Keratinocyte (primary cell): ENCODE measurements around the gene SPRING1. TPM values are rescaled to one million over a fixed set of nuclear protein-coding genes. Genes with fewer than 3 reads are reported as not detected.

ENCODE experiments used
- DNase-seq: peaks from one replicate; pipeline ENCODE4 v3.0.0-alpha.2; 2011; ENCODE audit warnings: low read depth, missing footprints, low spot score
- FAIRE-seq: peaks from 2 replicates; lab custom pipeline; 2011; peaks lifted over from hg19 to GRCh38; lab: Jason Lieb, UNC
- H2AFZ ChIP-seq: 2 replicates; pipeline ENCODE4 v1.6.0; 2012; ENCODE audit warnings: low read length, control low read depth, inconsistent platforms; ENCODE audit not compliant: control insufficient read depth
- H3K27ac ChIP-seq: 2 replicates; pipeline ENCODE4 v1.5.1; 2011; ENCODE audit warnings: low read length; ENCODE audit not compliant: control insufficient read depth, insufficient read depth
- H3K27me3 ChIP-seq: 3 replicates; pipeline ENCODE4 v1.6.0; 2011; ENCODE audit warnings: low read length; ENCODE audit not compliant: control insufficient read depth, insufficient read depth; ENCODE audit errors: extremely low read depth
- H3K36me3 ChIP-seq, 2 experiments: 2 replicates in 1 of 2; 3 replicates in 1 of 2; pipeline ENCODE4 v1.5.1; 2011; ENCODE audit warnings: low read length in 2 of 2, mild to moderate bottlenecking in 1 of 2; ENCODE audit not compliant: control insufficient read depth in 2 of 2, insufficient read depth in 2 of 2; ENCODE audit errors: extremely low read depth in 1 of 2
- H3K4me1 ChIP-seq: 3 replicates; pipeline ENCODE4 v1.5.1; 2011; ENCODE audit warnings: low read length; ENCODE audit not compliant: control insufficient read depth, insufficient read depth; ENCODE audit errors: extremely low read depth
- H3K4me2 ChIP-seq: 3 replicates; pipeline ENCODE4 v1.6.0; 2011; ENCODE audit warnings: low read depth, low read length; ENCODE audit not compliant: control insufficient read depth, insufficient read depth; ENCODE audit errors: extremely low read depth
- H3K4me3 ChIP-seq, 3 experiments: fragments of 200-600 bp in 1 of 3; sonication (generic) in 1 of 3; 2 replicates in 2 of 3; 3 replicates in 1 of 3; pipeline ENCODE4 v1.5.1; 2011 to 2016; ENCODE audit warnings: low read length in 3 of 3, mild to moderate bottlenecking in 3 of 3, control low read depth in 2 of 3, inconsistent platforms in 1 of 3, low read depth in 1 of 3, mixed read lengths in 1 of 3, mixed run types in 1 of 3, moderate library complexity in 1 of 3; ENCODE audit not compliant: control insufficient read depth in 2 of 3, insufficient read depth in 2 of 3; ENCODE audit errors: extremely low read depth in 1 of 3
- H3K79me2 ChIP-seq: 2 replicates; pipeline ENCODE4 v1.6.0; 2012; ENCODE audit warnings: low read length; ENCODE audit not compliant: control insufficient read depth, insufficient read depth
- H3K9ac ChIP-seq: 3 replicates; pipeline ENCODE4 v1.6.0; 2011; ENCODE audit warnings: low read length; ENCODE audit not compliant: control insufficient read depth, insufficient read depth; ENCODE audit errors: extremely low read depth
- H3K9me1 ChIP-seq: 3 replicates; pipeline ENCODE4 v1.6.0; 2011; ENCODE audit warnings: low read length; ENCODE audit not compliant: control insufficient read depth, insufficient read depth; ENCODE audit errors: extremely low read depth
- H3K9me3 ChIP-seq: 2 replicates; pipeline ENCODE4 v1.5.1; 2012; ENCODE audit warnings: low read depth, low read length; ENCODE audit not compliant: control insufficient read depth
- H4K20me1 ChIP-seq: 3 replicates; pipeline ENCODE4 v1.6.0; 2011; ENCODE audit warnings: low read length; ENCODE audit not compliant: control insufficient read depth, insufficient read depth; ENCODE audit errors: extremely low read depth
- CTCF ChIP-seq, 3 experiments: IDR thresholded peaks in 1 of 3; conservative IDR thresholded peaks in 1 of 3; optimal IDR thresholded peaks in 1 of 3; 2 replicates in 2 of 3; 3 replicates in 1 of 3; pipeline versions ENCODE3 to v1.5.1; 2011; ENCODE audit warnings: low read length in 3 of 3, mild to moderate bottlenecking in 3 of 3, moderate library complexity in 2 of 3, control low read depth in 1 of 3, inconsistent platforms in 1 of 3; ENCODE audit not compliant: insufficient read depth in 2 of 3; ENCODE audit errors: extremely low read depth in 1 of 3
- EZH2 ChIP-seq: IDR thresholded peaks from one replicate; pipeline ENCODE4 v1.6.1; 2012; ENCODE audit warnings: inconsistent platforms, mild to moderate bottlenecking, low read length, moderate library complexity
- dilution Hi-C: fragments of 300-500 bp; cut with MboI; formaldehyde crosslinking; loops from one replicate; pipeline ENCODE4 v1.7.0; 2020; ENCODE audit warnings: low sequenced_read_pairs; ENCODE audit not compliant: extremely low pct_ligation_motif_present
- polyA plus RNA-seq, 5 experiments: library from polyadenylated mRNA; depleted of rRNA in 3 of 5; stranded (reverse) in 3 of 5; stranded (forward) in 1 of 5; unstranded in 1 of 5; fragments of >200 nt; gene quantifications; 1 replicate in 1 of 5; 2 replicates in 3 of 5; 3 replicates in 1 of 5; pipeline versions ENCODE4 v1.2.1 to v1.2.3, GENCODE V29; 2011 to 2012; ENCODE audit warnings: missing spikeins in 2 of 5, low read depth in 1 of 5, low replicate concordance in 1 of 5

SPRING1 gene
- polyA plus RNA-seq, 1 donor (not counting 4 experiments of a cell fraction or from before 2014, with no cell fraction given), result 17.1 TPM

GRCh38 chr12:116694653-116695463 is 43.0 kb downstream of the SPRING1 start:
- no peak overlapping the region for H3K4me3 ChIP-seq
- H3K9me1 ChIP-seq, result no peaks in the 10 kb centered on the region
- no peak overlapping the region for H2AFZ ChIP-seq
- H3K9ac ChIP-seq, result no peak overlapping the region
- H3K36me3 ChIP-seq, result no peaks in the 10 kb centered on the region
- peaks cover 6% of the 10 kb centered on the region for H3K4me1 ChIP-seq
- TF ChIP-seq CTCF (optimal IDR thresholded peaks at IDR 0.05 in 1 of 3, IDR thresholded peaks at IDR 0.05 in 1 of 3, conservative IDR thresholded peaks at IDR 0.05 in 1 of 3; ENCODE audit: extremely low read depth in 1 of 3, insufficient read depth in 2 of 3, low read length in 3 of 3) (no peak), EZH2 (no peak)
- H3K9me3 ChIP-seq, result no peaks in the 10 kb centered on the region
- FAIRE-seq (no peak), DNase-seq (no peak)
- H4K20me1 ChIP-seq, result no peaks in the 10 kb centered on the region
- peaks cover 36% of the 10 kb centered on the region for H3K27me3 ChIP-seq
- H3K79me2 ChIP-seq, result no peaks in the 10 kb centered on the region
- dilution Hi-C loops, result no loop called here
- H3K4me2 ChIP-seq, result no peak overlapping the region
- H3K27ac ChIP-seq, result no peak overlapping the region

DNA sequence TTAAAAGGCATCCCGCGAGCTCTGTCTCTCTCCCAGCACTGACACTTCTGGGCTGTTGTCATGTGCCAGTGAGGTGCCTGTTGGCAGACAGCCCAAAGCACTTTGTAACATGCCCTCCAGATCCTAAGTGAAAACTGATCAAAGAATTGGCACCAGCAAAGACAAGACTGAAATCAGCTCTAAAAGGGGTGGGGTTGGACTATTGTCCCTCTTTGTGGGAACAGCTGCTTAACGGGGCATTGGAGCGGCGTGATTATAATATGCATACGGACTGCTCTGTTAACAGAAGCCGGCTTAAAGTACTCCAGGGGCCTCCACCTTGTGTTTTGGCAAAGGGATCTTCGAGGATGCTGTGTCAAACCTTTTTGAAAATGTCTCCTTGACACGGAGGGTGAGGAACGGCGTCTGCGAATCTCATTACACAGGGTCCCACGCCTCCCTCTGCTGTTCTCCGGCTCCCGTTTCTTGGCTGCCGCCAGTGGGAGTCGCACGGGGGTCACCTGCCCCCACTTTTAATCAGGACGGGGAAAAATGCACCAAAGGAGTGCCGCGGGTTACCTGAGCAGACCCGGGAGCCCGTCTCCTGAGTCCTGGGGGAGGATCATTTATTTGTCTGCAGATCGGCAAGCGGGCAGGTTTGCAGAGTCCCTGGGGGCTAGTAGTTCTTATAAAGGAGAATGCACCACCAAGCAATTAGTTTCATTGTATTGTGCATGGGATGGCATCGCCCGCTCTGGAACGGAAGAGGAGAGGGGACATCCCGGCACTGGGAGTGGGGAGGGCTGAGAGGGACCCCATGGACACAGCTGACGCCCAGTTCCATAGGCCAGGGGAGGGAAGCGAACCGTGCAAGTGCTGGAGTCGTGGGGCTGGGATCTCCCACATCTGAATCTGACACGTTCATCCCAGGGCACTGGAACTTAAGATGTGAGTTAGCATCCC is 44.3 kb downstream of the SPRING1 start:
- Histone ChIP-seq H3K9me1 (no peaks in the 10 kb centered on the region), H3K4me1 (peaks cover 6% of the 10 kb centered on the region), H4K20me1 (no peaks in the 10 kb centered on the region), H3K27me3 (peaks cover 36% of the 10 kb centered on the region), H3K36me3 (no peaks in the 10 kb centered on the region), H3K4me2 (peak overlapping the region; percentile 75), H3K4me3 (peak overlapping the region in 2 of 3 experiments; percentile 18 to 27), H3K9me3 (no peaks in the 10 kb centered on the region), H3K79me2 (no peaks in the 10 kb centered on the region), H3K27ac (no peak overlapping the region), H2AFZ (peak overlapping the region; percentile 19), H3K9ac (no peak overlapping the region)
- FAIRE-seq, result no peak
- no peak for DNase-seq
- dilution Hi-C loops, result no loop called here
- TF ChIP-seq CTCF (optimal IDR thresholded peaks at IDR 0.05 in 1 of 3, IDR thresholded peaks at IDR 0.05 in 1 of 3, conservative IDR thresholded peaks at IDR 0.05 in 1 of 3; ENCODE audit: extremely low read depth in 1 of 3, insufficient read depth in 2 of 3, low read length in 3 of 3) (no peak), EZH2 (peak; percentile 65)
